Smooth muscle cell (in vitro differentiated cells): ENCODE data around the gene DDAH1. TPM values are rescaled to one million over a fixed set of nuclear protein-coding genes. Genes with fewer than 3 reads are reported as not detected.

Experiments used
- DNase-seq: peaks from one replicate; lab custom pipeline; 2025; ENCODE audit not compliant: unreplicated experiment; lab: John Stamatoyannopoulos, UW
- H2AFZ ChIP-seq: fragments of 200-600 bp; sonication (generic); 2 replicates; pipeline ENCODE4 v1.6.0; 2016; ENCODE audit warnings: antibody characterized with exemption, low read depth, mild to moderate bottlenecking
- H3F3A ChIP-seq: fragments of 200-600 bp; sonication (generic); 2 replicates; pipeline ENCODE4 v1.6.0; 2017; ENCODE audit warnings: antibody characterized with exemption, low read depth
- H3K27ac ChIP-seq: fragments of 200-600 bp; sonication (generic); 2 replicates; pipeline ENCODE4 v1.5.1; 2016; ENCODE audit warnings: low read depth, mild to moderate bottlenecking
- H3K27me3 ChIP-seq: fragments of 200-600 bp; sonication (generic); 2 replicates; pipeline ENCODE4 v1.6.1; 2016; ENCODE audit warnings: low read depth, mild to moderate bottlenecking
- H3K36me3 ChIP-seq: fragments of 200-600 bp; sonication (generic); 2 replicates; pipeline ENCODE4 v1.5.1; 2016; ENCODE audit warnings: low read depth
- H3K4me1 ChIP-seq: fragments of 200-600 bp; sonication (generic); 2 replicates; pipeline ENCODE4 v1.5.1; 2016; ENCODE audit warnings: low read depth
- H3K4me2 ChIP-seq: fragments of 200-600 bp; sonication (generic); 2 replicates; pipeline ENCODE4 v1.6.0; 2016; ENCODE audit warnings: mild to moderate bottlenecking
- H3K4me3 ChIP-seq: fragments of 200-600 bp; sonication (generic); 2 replicates; pipeline ENCODE4 v1.5.1; 2016; ENCODE audit warnings: mild to moderate bottlenecking
- H3K79me2 ChIP-seq: fragments of 200-600 bp; sonication (generic); 2 replicates; pipeline ENCODE4 v1.6.0; 2016; ENCODE audit warnings: low read depth, mild to moderate bottlenecking
- H3K9ac ChIP-seq: fragments of 200-600 bp; sonication (generic); 2 replicates; pipeline ENCODE4 v1.6.0; 2016; ENCODE audit warnings: low read depth
- H3K9me3 ChIP-seq: fragments of 200-600 bp; sonication (generic); replicated peaks from 2 replicates; pipeline ENCODE4 v1.5.1; 2016; ENCODE audit warnings: low read depth
- H4K20me1 ChIP-seq: fragments of 200-600 bp; sonication (generic); 2 replicates; pipeline ENCODE4 v1.6.0; 2016; ENCODE audit warnings: low read depth
- WGBS: methylation state at CpG from one replicate; pipeline ENCODE4 v1.1.7; 2016; ENCODE audit warnings: low lambda C conversion rate; 5-methylcytosine and 5-hydroxymethylcytosine counted together
- polyA plus RNA-seq: library from polyadenylated mRNA; unstranded; fragments of >200 nt; fragmentation: Nextera tagmentation; extraction: Ambion mirVana; gene quantifications from 2 replicates; pipeline ENCODE4 v1.2.1, GENCODE V29; 2016
- total RNA-seq: library from RNA; depleted of rRNA; stranded (reverse); fragments of >200 nt; gene quantifications from 2 replicates; pipeline ENCODE4 v1.2.3, GENCODE V29; 2014
- TF ChIP-seq, protein P1 (sequence below): fragments of 200-600 bp; sonication (generic); IDR thresholded peaks from 2 replicates; pipeline ENCODE4 v1.5.1; 2017; ENCODE audit warnings: borderline replicate concordance, mild to moderate bottlenecking, antibody characterized with exemption; ENCODE audit not compliant: insufficient read depth, poor library complexity, severe bottlenecking

DDAH1 gene
- total and polyA plus RNA-seq, 2 experiments from 2014 or later, result 13.8 to 30.8 TPM

DNA sequence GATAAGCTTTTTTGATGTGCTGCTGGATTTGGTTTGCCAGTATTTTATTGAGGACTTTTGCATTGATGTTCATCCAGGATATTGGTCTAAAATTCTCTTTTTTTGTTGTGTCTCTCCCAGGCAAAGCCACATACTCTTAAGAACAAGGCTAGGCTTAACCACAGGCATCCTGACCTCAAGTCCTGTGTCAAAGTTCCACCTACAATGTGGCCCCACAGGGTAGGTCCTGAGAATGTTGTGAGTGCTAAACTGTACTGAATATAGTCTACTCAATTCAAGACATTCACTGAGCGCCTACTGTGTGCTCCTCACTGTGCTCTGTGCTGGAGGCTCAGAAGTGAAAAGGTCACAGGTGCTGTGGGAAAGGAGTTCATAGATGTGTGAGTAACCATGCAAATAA lies 20.6 kb downstream of the DDAH1 start:
- Histone ChIP-seq H3K9ac (no peak overlapping the region), H3K4me3 (no peak overlapping the region), H3K27ac (no peak overlapping the region), H3K79me2 (no peaks in the 10 kb centered on the region), H3K27me3 (no peaks in the 10 kb centered on the region), H3K4me2 (no peak overlapping the region), H3K36me3 (no peaks in the 10 kb centered on the region), H3K9me3 (no peaks in the 10 kb centered on the region), H2AFZ (no peak overlapping the region), H3F3A (peaks cover 3% of the 10 kb centered on the region), H4K20me1 (peaks cover 5% of the 10 kb centered on the region), H3K4me1 (peaks cover 7% of the 10 kb centered on the region)
- 95% methylated on average over 1 of the region's 1 CpG for WGBS
- DNase-seq, result no peak
- TF ChIP-seq, protein P1, sequence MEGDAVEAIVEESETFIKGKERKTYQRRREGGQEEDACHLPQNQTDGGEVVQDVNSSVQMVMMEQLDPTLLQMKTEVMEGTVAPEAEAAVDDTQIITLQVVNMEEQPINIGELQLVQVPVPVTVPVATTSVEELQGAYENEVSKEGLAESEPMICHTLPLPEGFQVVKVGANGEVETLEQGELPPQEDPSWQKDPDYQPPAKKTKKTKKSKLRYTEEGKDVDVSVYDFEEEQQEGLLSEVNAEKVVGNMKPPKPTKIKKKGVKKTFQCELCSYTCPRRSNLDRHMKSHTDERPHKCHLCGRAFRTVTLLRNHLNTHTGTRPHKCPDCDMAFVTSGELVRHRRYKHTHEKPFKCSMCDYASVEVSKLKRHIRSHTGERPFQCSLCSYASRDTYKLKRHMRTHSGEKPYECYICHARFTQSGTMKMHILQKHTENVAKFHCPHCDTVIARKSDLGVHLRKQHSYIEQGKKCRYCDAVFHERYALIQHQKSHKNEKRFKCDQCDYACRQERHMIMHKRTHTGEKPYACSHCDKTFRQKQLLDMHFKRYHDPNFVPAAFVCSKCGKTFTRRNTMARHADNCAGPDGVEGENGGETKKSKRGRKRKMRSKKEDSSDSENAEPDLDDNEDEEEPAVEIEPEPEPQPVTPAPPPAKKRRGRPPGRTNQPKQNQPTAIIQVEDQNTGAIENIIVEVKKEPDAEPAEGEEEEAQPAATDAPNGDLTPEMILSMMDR, result no peak

DNA sequence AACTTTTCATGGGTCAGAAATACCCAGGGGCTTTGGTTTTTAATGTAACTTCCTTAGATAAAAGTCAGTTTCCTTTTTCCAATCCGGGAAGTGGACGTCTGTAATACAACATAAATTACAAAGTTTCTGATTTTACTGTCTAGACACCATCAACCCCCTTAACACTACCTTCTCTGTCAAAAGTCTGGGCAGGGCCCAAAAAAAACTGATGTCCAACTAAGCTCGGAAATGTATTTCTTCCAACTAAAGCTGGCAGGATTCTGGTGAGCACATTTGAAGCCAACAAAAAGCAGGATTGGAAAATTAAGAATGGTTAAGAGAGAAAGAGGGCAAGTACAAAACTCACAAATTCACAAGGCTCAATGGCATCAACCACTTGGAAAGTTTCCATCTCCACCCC lies 24.3 kb downstream of the DDAH1 start:
- no peaks in the 10 kb centered on the region for H3K27me3 ChIP-seq
- H3K4me3 ChIP-seq, result no peak overlapping the region
- no peak overlapping the region for H3K9ac ChIP-seq
- H3K9me3 ChIP-seq, result no peaks in the 10 kb centered on the region
- H3K36me3 ChIP-seq, result no peaks in the 10 kb centered on the region
- TF ChIP-seq, protein P1, result no peak
- peaks cover 3% of the 10 kb centered on the region for H3F3A ChIP-seq
- WGBS, result 54% methylated on average over 3 of the region's 3 CpGs
- no peak overlapping the region for H3K4me2 ChIP-seq
- no peak overlapping the region for H2AFZ ChIP-seq
- no peaks in the 10 kb centered on the region for H4K20me1 ChIP-seq
- peaks cover 20% of the 10 kb centered on the region for H3K79me2 ChIP-seq
- DNase-seq, result no peak
- no peak overlapping the region for H3K27ac ChIP-seq
- no peaks in the 10 kb centered on the region for H3K4me1 ChIP-seq

DNA sequence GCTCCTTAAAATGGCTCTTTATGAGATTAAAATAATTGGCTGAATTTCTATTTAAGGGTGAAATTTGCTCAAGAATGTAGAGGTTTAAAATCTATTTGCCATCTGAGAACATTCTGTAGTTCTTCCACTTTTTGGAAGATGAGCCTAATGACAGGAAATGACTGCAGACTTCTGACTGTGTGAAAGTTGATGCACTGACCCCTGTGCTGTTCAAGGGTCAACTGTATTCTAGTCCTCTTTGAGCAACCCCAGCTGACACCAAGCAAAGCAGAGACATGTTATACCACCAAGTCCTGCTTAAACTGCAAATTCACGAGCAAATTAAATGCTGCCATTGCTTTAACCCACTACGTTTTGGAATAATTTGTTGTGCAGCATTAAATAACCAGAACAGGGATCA lies 26.6 kb downstream of the DDAH1 start:
- no peaks in the 10 kb centered on the region for H3K36me3 ChIP-seq
- H3K9ac ChIP-seq, result no peak overlapping the region
- H3K4me3 ChIP-seq, result no peak overlapping the region
- H3F3A ChIP-seq, result peaks cover 3% of the 10 kb centered on the region
- H3K4me2 ChIP-seq, result no peak overlapping the region
- 78% methylated on average over 2 of the region's 2 CpGs for WGBS
- DNase-seq, result no peak
- no peaks in the 10 kb centered on the region for H3K27me3 ChIP-seq
- peaks cover 37% of the 10 kb centered on the region for H3K79me2 ChIP-seq
- TF ChIP-seq, protein P1, result no peak
- H3K4me1 ChIP-seq, result no peaks in the 10 kb centered on the region
- no peak overlapping the region for H3K27ac ChIP-seq
- H2AFZ ChIP-seq, result no peak overlapping the region
- no peaks in the 10 kb centered on the region for H3K9me3 ChIP-seq
- H4K20me1 ChIP-seq, result no peaks in the 10 kb centered on the region

DNA sequence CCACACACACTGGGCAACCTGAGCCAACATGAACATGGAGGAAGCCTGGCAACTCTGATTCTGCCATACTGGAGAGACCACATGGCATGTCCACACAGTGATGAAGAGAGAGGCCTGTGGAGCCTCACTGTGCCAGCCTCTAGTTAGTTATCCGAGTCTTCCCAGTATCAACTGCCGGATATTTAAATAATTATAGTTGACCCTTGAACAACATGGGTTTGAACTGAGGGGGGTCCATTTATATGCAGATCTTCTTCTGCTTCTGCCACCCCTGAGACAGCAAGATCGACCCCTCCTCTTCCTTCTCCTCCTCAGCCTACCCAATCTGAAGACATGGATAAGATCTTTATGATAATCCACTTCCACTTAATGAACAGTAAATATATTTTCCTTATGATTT lies 27.8 kb downstream of the DDAH1 start:
- Histone ChIP-seq H3K4me1 (no peaks in the 10 kb centered on the region), H3F3A (peaks cover 3% of the 10 kb centered on the region), H3K9ac (no peak overlapping the region), H3K9me3 (no peaks in the 10 kb centered on the region), H3K27ac (no peak overlapping the region), H3K4me3 (no peak overlapping the region), H3K4me2 (no peak overlapping the region), H3K36me3 (no peaks in the 10 kb centered on the region), H3K79me2 (peaks cover 37% of the 10 kb centered on the region), H3K27me3 (no peaks in the 10 kb centered on the region), H2AFZ (no peak overlapping the region), H4K20me1 (no peaks in the 10 kb centered on the region)
- DNase-seq, result no peak
- WGBS, result 97% methylated on average over 3 of the region's 3 CpGs
- TF ChIP-seq, protein P1, result no peak
